ENCODE measurements around the gene EIF5B. TPM values are rescaled to one million over a fixed set of nuclear protein-coding genes. Genes with fewer than 3 reads are reported as not detected.

Gene EIF5B
- total RNA-seq, 2 donors from 2014 or later = 50.7 to 81.0 TPM

GRCh38 chr2:99430614-99431291 lies 93.6 kb downstream of the EIF5B start:
- no peaks in the 10 kb centered on the region for H3K27me3 ChIP-seq
- no peak for TF ChIP-seq CTCF (IDR thresholded peaks at IDR 0.05)
- no peak overlapping the region for H3K27ac ChIP-seq
- H3K36me3 ChIP-seq = peaks cover 32% of the 10 kb centered on the region
- H3K4me1 ChIP-seq = no peaks in the 10 kb centered on the region
- H3K4me3 ChIP-seq = no peak overlapping the region
- no peak for DNase-seq (ENCODE audit: low spot score)
- H3K9me3 ChIP-seq = no peaks in the 10 kb centered on the region

- Histone ChIP-seq H3K36me3 (peaks cover 32% of the 10 kb centered on the region), H3K27me3 (no peaks in the 10 kb centered on the region), H3K9me3 (no peaks in the 10 kb centered on the region), H3K27ac (no peak overlapping the region), H3K4me3 (no peak overlapping the region), H3K4me1 (no peaks in the 10 kb centered on the region)
- TF ChIP-seq CTCF (IDR thresholded peaks at IDR 0.05) = no peak
- no peak for DNase-seq (ENCODE audit: low spot score)
Measured at GRCh38 chr2:99431587-99432275, 94.5 kb downstream of the EIF5B start.

- no peak overlapping the region for H3K4me3 ChIP-seq
- no peaks in the 10 kb centered on the region for H3K27me3 ChIP-seq
- no peak for TF ChIP-seq CTCF (IDR thresholded peaks at IDR 0.05)
- no peak overlapping the region for H3K27ac ChIP-seq
- no peaks in the 10 kb centered on the region for H3K9me3 ChIP-seq
- no peak for DNase-seq (ENCODE audit: low spot score)
- peaks cover 29% of the 10 kb centered on the region for H3K36me3 ChIP-seq
- H3K4me1 ChIP-seq = no peaks in the 10 kb centered on the region
Measured at GRCh38 chr2:99433340-99433739, 96.2 kb downstream of the EIF5B start.

- Histone ChIP-seq H3K27ac (no peak overlapping the region), H3K36me3 (peaks cover 26% of the 10 kb centered on the region), H3K4me3 (no peak overlapping the region), H3K9me3 (no peaks in the 10 kb centered on the region), H3K4me1 (no peaks in the 10 kb centered on the region), H3K27me3 (no peaks in the 10 kb centered on the region)
- no peak for DNase-seq (ENCODE audit: low spot score)
- TF ChIP-seq CTCF (IDR thresholded peaks at IDR 0.05) = no peak
Measured at GRCh38 chr2:99436874-99437273, 99.7 kb downstream of the EIF5B start.

GRCh38 chr2:99439971-99440505 lies 102.8 kb downstream of the EIF5B start:
- H3K4me1 ChIP-seq = peaks cover 0 to 3% of the 10 kb centered on the region in 2 donors
- H3K27ac ChIP-seq = no peak overlapping the region
- DNase-seq (ENCODE audit: low spot score) = no peak
- peaks cover 26% of the 10 kb centered on the region for H3K36me3 ChIP-seq
- no peak overlapping the region for H3K4me3 ChIP-seq
- H3K27me3 ChIP-seq = no peaks in the 10 kb centered on the region
- no peak for TF ChIP-seq CTCF (IDR thresholded peaks at IDR 0.05)
- no peaks in the 10 kb centered on the region for H3K9me3 ChIP-seq
